K562 (cell line): ENCODE data around the gene PYGM. TPM values are rescaled to one million over a fixed set of nuclear protein-coding genes. Genes with fewer than 3 reads are reported as not detected.

Experiments
- CBFA2T3 ChIP-seq: fragments of 450-650 bp; IDR thresholded peaks from 2 replicates; pipeline ENCODE4 v1.6.1; 2017
- GTF2B ChIP-seq: IDR thresholded peaks from 2 replicates; pipeline ENCODE4 v1.6.1; 2011; ENCODE audit not compliant: insufficient read length; ENCODE audit errors: extremely low read depth
- RAD21 ChIP-seq, 2 experiments: fragments of 250-450 bp in 1 of 2; fragments of 450-650 bp in 1 of 2; sonication (Bioruptor Pico) in 1 of 2; formaldehyde crosslinking in 1 of 2; IDR thresholded peaks in 1 of 2; conservative IDR thresholded peaks in 1 of 2; 2 replicates each; pipeline versions ENCODE4 v1.4.0 to v1.8.0; 2020 to 2022; ENCODE audit warnings: mild to moderate bottlenecking in 2 of 2, moderate library complexity in 1 of 2
- SFPQ ChIP-seq: fragments of 200-400 bp; formaldehyde crosslinking; IDR thresholded peaks from 2 replicates; pipeline ENCODE4 v1.6.1; 2017; ENCODE audit warnings: mild to moderate bottlenecking, low read depth, low read length, moderate library complexity
- SPI1 ChIP-seq: IDR thresholded peaks from 2 replicates; pipeline ENCODE4 v1.6.1; 2011; ENCODE audit warnings: low read depth, low read length, control low read depth, borderline replicate concordance
- polyA plus RNA-seq, 8 experiments: library from polyadenylated mRNA; depleted of rRNA in 4 of 8; stranded (reverse) in 5 of 8; unstranded in 3 of 8; fragments of >200 nt; fragmentation: Nextera tagmentation in 2 of 8; fragmentation: Illumina TruSeq in 1 of 8; extraction: Ambion mirVana in 2 of 8; extraction: Trizol in 1 of 8; gene quantifications; 2 replicates each; pipeline versions ENCODE4 v1.2.1 to v1.2.3, GENCODE V29; 2011 to 2014; ENCODE audit warnings: inconsistent platforms in 1 of 8, missing spikeins in 1 of 8
- total RNA-seq, 7 experiments: library from RNA; depleted of rRNA in 6 of 7; stranded (reverse); fragments of >200 nt in 6 of 7; fragmentation: Illumina TruSeq in 2 of 7; extraction: Trizol in 2 of 7; gene quantifications; 2 replicates each; pipeline versions ENCODE4 v1.2.1 to v1.2.3, GENCODE V29; 2011 to 2021; ENCODE audit warnings: low replicate concordance in 1 of 7
- TF ChIP-seq, protein P1 (sequence below): fragments of 450-650 bp; formaldehyde crosslinking; IDR thresholded peaks from 2 replicates; pipeline ENCODE4 v1.4.0; 2020; ENCODE audit warnings: mild to moderate bottlenecking, moderate library complexity
- TF ChIP-seq, protein P2 (sequence below): fragments of 250-450 bp; sonication (Bioruptor Pico); IDR thresholded peaks from 2 replicates; pipeline ENCODE4 v1.8.0; 2021; ENCODE audit warnings: moderate library complexity, mild to moderate bottlenecking, inconsistent platforms
- TF ChIP-seq, protein P3 (sequence below), 2 experiments: fragments of 450-650 bp; IDR thresholded peaks; 2 replicates each; pipeline ENCODE4 v1.6.1; 2016; ENCODE audit warnings: mild to moderate bottlenecking in 2 of 2, borderline replicate concordance in 1 of 2, low read depth in 1 of 2, moderate library complexity in 1 of 2

Gene PYGM
- total and polyA plus RNA-seq, 9 of the 15 experiments (the other 6 are each of a cell fraction or from before 2014, with no cell fraction given), result 0.07 to 1.5 (median 0.68) TPM

- TF ChIP-seq SFPQ (no peak), CBFA2T3 (no peak), GTF2B (no peak), RAD21 (CRISPR knock-in tag; conservative IDR thresholded peaks at IDR 0.05 in 1 of 2, IDR thresholded peaks at IDR 0.05 in 1 of 2) (peak; percentile 47 to 51; a peak in 3 of 4 replicates), SPI1 (no peak)
- TF ChIP-seq, protein P1, sequence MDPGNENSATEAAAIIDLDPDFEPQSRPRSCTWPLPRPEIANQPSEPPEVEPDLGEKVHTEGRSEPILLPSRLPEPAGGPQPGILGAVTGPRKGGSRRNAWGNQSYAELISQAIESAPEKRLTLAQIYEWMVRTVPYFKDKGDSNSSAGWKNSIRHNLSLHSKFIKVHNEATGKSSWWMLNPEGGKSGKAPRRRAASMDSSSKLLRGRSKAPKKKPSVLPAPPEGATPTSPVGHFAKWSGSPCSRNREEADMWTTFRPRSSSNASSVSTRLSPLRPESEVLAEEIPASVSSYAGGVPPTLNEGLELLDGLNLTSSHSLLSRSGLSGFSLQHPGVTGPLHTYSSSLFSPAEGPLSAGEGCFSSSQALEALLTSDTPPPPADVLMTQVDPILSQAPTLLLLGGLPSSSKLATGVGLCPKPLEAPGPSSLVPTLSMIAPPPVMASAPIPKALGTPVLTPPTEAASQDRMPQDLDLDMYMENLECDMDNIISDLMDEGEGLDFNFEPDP (CRISPR knock-in tag), result no peak
- TF ChIP-seq, protein P2, sequence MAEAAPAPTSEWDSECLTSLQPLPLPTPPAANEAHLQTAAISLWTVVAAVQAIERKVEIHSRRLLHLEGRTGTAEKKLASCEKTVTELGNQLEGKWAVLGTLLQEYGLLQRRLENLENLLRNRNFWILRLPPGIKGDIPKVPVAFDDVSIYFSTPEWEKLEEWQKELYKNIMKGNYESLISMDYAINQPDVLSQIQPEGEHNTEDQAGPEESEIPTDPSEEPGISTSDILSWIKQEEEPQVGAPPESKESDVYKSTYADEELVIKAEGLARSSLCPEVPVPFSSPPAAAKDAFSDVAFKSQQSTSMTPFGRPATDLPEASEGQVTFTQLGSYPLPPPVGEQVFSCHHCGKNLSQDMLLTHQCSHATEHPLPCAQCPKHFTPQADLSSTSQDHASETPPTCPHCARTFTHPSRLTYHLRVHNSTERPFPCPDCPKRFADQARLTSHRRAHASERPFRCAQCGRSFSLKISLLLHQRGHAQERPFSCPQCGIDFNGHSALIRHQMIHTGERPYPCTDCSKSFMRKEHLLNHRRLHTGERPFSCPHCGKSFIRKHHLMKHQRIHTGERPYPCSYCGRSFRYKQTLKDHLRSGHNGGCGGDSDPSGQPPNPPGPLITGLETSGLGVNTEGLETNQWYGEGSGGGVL, result no peak
- TF ChIP-seq, protein P3, sequence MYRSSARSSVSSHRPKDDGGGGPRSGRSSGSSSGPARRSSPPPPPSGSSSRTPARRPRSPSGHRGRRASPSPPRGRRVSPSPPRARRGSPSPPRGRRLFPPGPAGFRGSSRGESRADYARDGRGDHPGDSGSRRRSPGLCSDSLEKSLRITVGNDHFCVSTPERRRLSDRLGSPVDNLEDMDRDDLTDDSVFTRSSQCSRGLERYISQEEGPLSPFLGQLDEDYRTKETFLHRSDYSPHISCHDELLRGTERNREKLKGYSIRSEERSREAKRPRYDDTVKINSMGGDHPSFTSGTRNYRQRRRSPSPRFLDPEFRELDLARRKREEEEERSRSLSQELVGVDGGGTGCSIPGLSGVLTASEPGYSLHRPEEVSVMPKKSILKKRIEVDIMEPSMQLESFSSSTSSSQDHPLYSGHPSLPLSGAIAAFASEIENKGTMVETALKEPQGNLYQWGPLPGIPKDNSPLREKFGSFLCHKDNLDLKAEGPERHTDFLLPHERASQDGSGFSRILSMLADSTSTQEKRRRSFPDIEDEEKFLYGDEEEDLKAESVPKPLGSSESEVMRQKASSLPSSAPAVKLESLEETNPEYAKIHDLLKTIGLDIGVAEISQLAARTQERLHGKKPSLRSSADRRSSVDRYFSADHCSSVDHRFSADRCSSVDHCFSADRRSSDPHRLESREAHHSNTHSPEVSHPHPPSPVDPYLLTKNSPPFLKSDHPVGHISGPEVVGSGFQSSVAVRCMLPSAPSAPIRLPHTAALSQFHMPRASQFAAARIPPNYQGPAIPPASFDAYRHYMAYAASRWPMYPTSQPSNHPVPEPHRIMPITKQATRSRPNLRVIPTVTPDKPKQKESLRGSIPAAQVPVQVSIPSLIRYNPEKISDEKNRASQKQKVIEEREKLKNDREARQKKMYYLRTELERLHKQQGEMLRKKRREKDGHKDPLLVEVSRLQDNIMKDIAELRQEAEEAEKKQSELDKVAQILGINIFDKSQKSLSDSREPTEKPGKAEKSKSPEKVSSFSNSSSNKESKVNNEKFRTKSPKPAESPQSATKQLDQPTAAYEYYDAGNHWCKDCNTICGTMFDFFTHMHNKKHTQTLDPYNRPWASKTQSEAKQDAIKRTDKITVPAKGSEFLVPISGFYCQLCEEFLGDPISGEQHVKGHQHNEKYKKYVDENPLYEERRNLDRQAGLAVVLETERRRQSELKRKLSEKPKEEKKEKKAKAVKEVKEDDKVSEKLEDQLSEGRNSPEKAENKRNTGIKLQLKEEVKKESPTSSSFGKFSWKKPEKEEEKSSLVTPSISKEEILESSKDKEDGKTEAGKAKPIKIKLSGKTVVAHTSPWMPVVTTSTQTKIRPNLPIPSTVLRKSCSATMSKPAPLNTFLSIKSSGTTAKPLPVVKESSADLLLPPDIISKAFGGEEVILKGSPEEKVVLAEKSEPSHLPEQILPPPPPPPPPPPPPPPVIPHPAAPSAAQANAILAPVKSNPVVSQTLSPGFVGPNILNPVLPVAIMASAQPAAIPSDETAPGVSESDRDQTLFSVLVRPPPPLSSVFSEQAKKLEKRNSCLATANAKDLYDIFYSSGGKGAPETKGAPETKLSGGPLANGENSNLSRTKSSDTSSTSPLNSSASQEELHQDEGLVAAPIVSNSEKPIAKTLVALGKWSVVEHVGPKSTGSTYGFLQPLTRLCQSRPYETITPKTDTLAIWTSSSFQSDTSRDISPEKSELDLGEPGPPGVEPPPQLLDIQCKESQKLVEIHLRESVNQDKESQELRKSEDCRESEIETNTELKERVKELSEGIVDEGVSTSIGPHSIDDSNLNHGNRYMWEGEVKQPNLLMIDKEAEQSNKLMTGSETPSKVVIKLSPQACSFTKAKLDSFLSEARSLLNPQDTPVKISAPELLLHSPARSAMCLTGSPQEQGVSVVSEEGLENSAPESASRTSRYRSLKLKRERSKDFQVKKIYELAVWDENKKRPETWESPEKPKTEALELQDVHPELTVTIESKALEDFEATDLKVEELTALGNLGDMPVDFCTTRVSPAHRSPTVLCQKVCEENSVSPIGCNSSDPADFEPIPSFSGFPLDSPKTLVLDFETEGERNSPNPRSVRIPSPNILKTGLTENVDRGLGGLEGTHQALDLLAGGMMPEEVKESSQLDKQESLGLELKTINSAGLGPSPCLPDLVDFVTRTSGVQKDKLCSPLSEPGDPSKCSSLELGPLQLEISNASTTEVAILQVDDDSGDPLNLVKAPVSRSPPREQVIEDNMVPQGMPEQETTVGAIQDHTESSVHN (IDR thresholded peaks at IDR 0.05; ENCODE audit: borderline replicate concordance in 1 of 2, low read depth in 1 of 2), result no peak
These were observed 16.7 kb downstream of the PYGM start (continued) for GRCh38 chr11:64742889-64743590.
